A673 (cell line): Measurements from ENCODE around the gene SENP2.

Experiments
- EZH2 ChIP-seq: fragments of 200-600 bp; sonication (generic); IDR thresholded peaks from 2 replicates; pipeline ENCODE4 v1.6.1; 2017; ENCODE audit warnings: borderline replicate concordance, low read depth, mild to moderate bottlenecking, mixed read lengths, antibody characterized with exemption, low read length; ENCODE audit not compliant: poor library complexity, severe bottlenecking
- TF ChIP-seq, protein P1 (sequence below): fragments of 300-800, 200-600 bp; sonication (generic); conservative IDR thresholded peaks from 2 replicates; pipeline ENCODE4 v1.5.1; 2017; ENCODE audit warnings: low read depth, mild to moderate bottlenecking, antibody characterized with exemption, low read length, moderate library complexity, mixed read lengths

DNA sequence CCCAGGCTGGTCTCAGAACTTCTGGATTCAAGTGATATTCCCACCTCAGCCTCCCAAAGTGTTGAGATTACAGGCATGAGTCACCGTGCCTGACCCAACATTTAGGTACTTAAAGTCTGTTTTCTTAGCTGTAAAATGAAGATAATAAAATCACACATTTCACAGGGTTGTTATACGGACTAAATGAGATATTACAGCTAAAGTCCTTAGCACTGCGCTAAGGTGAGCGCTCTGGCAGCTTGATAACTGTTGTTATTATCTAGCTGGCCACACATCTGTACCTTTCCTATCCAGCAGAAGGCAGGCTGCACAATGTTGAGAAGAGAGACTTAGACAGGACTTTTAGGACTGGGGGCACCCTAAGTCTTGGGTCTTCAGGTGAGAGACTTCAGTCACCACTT is 31.0 kb upstream of the SENP2 start:
- TF ChIP-seq EZH2, result no peak
- TF ChIP-seq, protein P1, sequence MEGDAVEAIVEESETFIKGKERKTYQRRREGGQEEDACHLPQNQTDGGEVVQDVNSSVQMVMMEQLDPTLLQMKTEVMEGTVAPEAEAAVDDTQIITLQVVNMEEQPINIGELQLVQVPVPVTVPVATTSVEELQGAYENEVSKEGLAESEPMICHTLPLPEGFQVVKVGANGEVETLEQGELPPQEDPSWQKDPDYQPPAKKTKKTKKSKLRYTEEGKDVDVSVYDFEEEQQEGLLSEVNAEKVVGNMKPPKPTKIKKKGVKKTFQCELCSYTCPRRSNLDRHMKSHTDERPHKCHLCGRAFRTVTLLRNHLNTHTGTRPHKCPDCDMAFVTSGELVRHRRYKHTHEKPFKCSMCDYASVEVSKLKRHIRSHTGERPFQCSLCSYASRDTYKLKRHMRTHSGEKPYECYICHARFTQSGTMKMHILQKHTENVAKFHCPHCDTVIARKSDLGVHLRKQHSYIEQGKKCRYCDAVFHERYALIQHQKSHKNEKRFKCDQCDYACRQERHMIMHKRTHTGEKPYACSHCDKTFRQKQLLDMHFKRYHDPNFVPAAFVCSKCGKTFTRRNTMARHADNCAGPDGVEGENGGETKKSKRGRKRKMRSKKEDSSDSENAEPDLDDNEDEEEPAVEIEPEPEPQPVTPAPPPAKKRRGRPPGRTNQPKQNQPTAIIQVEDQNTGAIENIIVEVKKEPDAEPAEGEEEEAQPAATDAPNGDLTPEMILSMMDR, result no peak
